DND-41 (cell line): ENCODE results near the gene APBB2.

ENCODE experiments used
- CTCF ChIP-seq: IDR thresholded peaks from 2 replicates; pipeline ENCODE4 v1.5.1; 2012; ENCODE audit warnings: borderline replicate concordance, low read length, moderate library complexity, mild to moderate bottlenecking; ENCODE audit not compliant: poor library complexity, severe bottlenecking; ENCODE audit errors: extremely low read depth
- EZH2 ChIP-seq: IDR thresholded peaks from 3 replicates; pipeline ENCODE4 v1.6.1; 2012; ENCODE audit warnings: borderline replicate concordance, low read depth, mild to moderate bottlenecking, moderate library complexity, low read length, inconsistent platforms; ENCODE audit not compliant: severe bottlenecking

- TF ChIP-seq CTCF = no peak
- no peak for TF ChIP-seq EZH2
Measured at GRCh38 chr4:41106694-41107419, 107.5 kb downstream of the APBB2 start.
